HG03439 (cell line): ENCODE results near the gene AEN.

Source experiments
- ATAC-seq: cut with Tn5 transposase; IDR thresholded peaks from one replicate; pipeline ENCODE4 v1.9.1; 2021; ENCODE audit warnings: mild to moderate bottlenecking, moderate library complexity; ENCODE audit not compliant: unreplicated experiment

The AEN gene

GRCh38 chr15:88620995-88621772 is at the start of gene AEN:
TSS of gene AEN (plus strand) at chr15:88621340. CDS start at chr15:88626210, 4,870 bp downstream.
- ATAC-seq: peak; percentile 89

- ATAC-seq: no peak
These were observed 49.3 kb upstream of the AEN start for GRCh38 chr15:88571852-88572259.

GRCh38 chr15:88574077-88574476 is 47.1 kb upstream of the AEN start:
- no peak for ATAC-seq

GRCh38 chr15:88574655-88575054 is 46.5 kb upstream of the AEN start:
- no peak for ATAC-seq

- no peak for ATAC-seq
These were observed 41.8 kb upstream of the AEN start for GRCh38 chr15:88579322-88579721.

GRCh38 chr15:88580532-88580931 is 40.6 kb upstream of the AEN start:
- no peak for ATAC-seq

GRCh38 chr15:88586401-88587162 is 34.6 kb upstream of the AEN start:
- no peak for ATAC-seq

GRCh38 chr15:88590759-88591158 is 30.4 kb upstream of the AEN start:
- no peak for ATAC-seq

- no peak for ATAC-seq
These were observed 29.8 kb upstream of the AEN start for GRCh38 chr15:88591384-88591783.

GRCh38 chr15:88603885-88604284 is 17.3 kb upstream of the AEN start:
- ATAC-seq: no peak

GRCh38 chr15:88604381-88605188 is 16.6 kb upstream of the AEN start:
- no peak for ATAC-seq

GRCh38 chr15:88605189-88606069 is 15.7 kb upstream of the AEN start:
- no peak for ATAC-seq

GRCh38 chr15:88606070-88606794 is 14.9 kb upstream of the AEN start:
- no peak for ATAC-seq

GRCh38 chr15:88607951-88608350 is 13.2 kb upstream of the AEN start:
- no peak for ATAC-seq

GRCh38 chr15:88608607-88609181 is 12.4 kb upstream of the AEN start:
- no peak for ATAC-seq

GRCh38 chr15:88609344-88610090 is 11.6 kb upstream of the AEN start:
- no peak for ATAC-seq

- no peak for ATAC-seq
These were observed 10.4 kb upstream of the AEN start for GRCh38 chr15:88610701-88611231.

GRCh38 chr15:88612186-88612796 is 8.8 kb upstream of the AEN start:
- ATAC-seq: no peak
